ENCODE data around the gene NT5C. TPM values are rescaled to one million over a fixed set of nuclear protein-coding genes. Genes with fewer than 3 reads are reported as not detected.

Gene NT5C
- total RNA-seq, 4 donors from 2014 or later = 62.5 to 107 (median 105) TPM

GRCh38 chr17:75081611-75082540, 49.7 kb downstream of the NT5C start:
- WGBS, 2 donors = 83 to 86% methylated on average over 13 of the region's 13 CpGs
- intact Hi-C loops (cut with DNase I; ENCODE audit: low total_unique reads) = no loop called here
- H3K4me3 ChIP-seq (ENCODE audit: low read depth, poor library complexity, severe bottlenecking) = no peak overlapping the region
- TF ChIP-seq CTCF (IDR thresholded peaks at IDR 0.05) (no peak), POLR2A (IDR thresholded peaks at IDR 0.05) (no peak)
- no peak for DNase-seq (ENCODE audit: low spot score in 2 of 2)

Other genes with a start within 250 kb of the NT5C start
- 10 to 100 TPM in 1 of 4 donors, 1 to 10 TPM in 3; 4.9 to 19.9 (median 6.8) TPM for gene FADS6, start 238.1 kb downstream of the NT5C start, total RNA-seq
- 1 to 10 TPM in 3 of 4 donors, under 1 TPM in 1; 0.67 to 2.6 (median 2.1) TPM for gene USH1G, start 208.5 kb downstream of the NT5C start, total RNA-seq
- gene OTOP2, start 207.5 kb downstream of the NT5C start, total RNA-seq = not detected
- gene OTOP3, start 195.8 kb downstream of the NT5C start, total RNA-seq = 1 to 10 TPM in 2 of 4 donors, under 1 TPM in 1, not detected in 1; 0.64 to 2.3 (median 1.1) TPM
- 10 to 100 TPM in 1 of 4 donors, 1 to 10 TPM in 3; 2.9 to 11.6 (median 6.2) TPM for gene HID1, start 159.0 kb downstream of the NT5C start, total RNA-seq
- gene CDR2L, start 144.1 kb downstream of the NT5C start, total RNA-seq = 1 to 10 TPM; 4.5 to 9.8 (median 5.3) TPM
- 10 to 100 TPM; 48.6 to 76.4 (median 58.8) TPM for gene MRPL58, start 119.1 kb downstream of the NT5C start, total RNA-seq
- 100 to 1,000 TPM; 212 to 298 (median 249) TPM for gene ATP5PD, start 84.8 kb downstream of the NT5C start, total RNA-seq
- gene KCTD2, start 84.5 kb downstream of the NT5C start, total RNA-seq = 10 to 100 TPM; 22.5 to 38.3 (median 28.6) TPM
- 100 to 1,000 TPM in 1 of 4 donors, 10 to 100 TPM in 3; 41.1 to 101 (median 62.6) TPM for gene SLC16A5, start 43.8 kb downstream of the NT5C start, total RNA-seq
- gene ARMC7, start 21.8 kb downstream of the NT5C start, total RNA-seq = 10 to 100 TPM; 10.6 to 14.7 (median 11.9) TPM
- gene JPT1, start 22.8 kb upstream of the NT5C start, total RNA-seq = 10 to 100 TPM; 30.2 to 56.4 (median 37.1) TPM
- gene SUMO2, start 51.2 kb upstream of the NT5C start, total RNA-seq = 10 to 100 TPM; 59.8 to 75.6 (median 68.2) TPM
- 10 to 100 TPM; 32.1 to 46.2 (median 35.1) TPM for gene NUP85, start 73.9 kb upstream of the NT5C start, total RNA-seq
- 10 to 100 TPM; 27.5 to 43.1 (median 29.9) TPM for gene GGA3, start 129.9 kb upstream of the NT5C start, total RNA-seq
- 10 to 100 TPM; 20.7 to 36.0 (median 31.4) TPM for gene MRPS7, start 130.1 kb upstream of the NT5C start, total RNA-seq
- 10 to 100 TPM; 22.6 to 41.8 (median 32.6) TPM for gene MIF4GD, start 139.5 kb upstream of the NT5C start, total RNA-seq
- gene SLC25A19, start 157.7 kb upstream of the NT5C start, total RNA-seq = 1 to 10 TPM; 4.0 to 7.1 (median 5.9) TPM